C4-2B (cell line): ENCODE measurements around the gene PRR5.

Experiments
- ZFX ChIP-seq: fragments of 450-650 bp; IDR thresholded peaks from 2 replicates; pipeline ENCODE4 v1.6.1; 2017
- TF ChIP-seq, protein P1 (sequence below): fragments of 450-650 bp; conservative IDR thresholded peaks from 2 replicates; pipeline ENCODE4 v1.5.1; 2017; ENCODE audit warnings: mild to moderate bottlenecking

DNA sequence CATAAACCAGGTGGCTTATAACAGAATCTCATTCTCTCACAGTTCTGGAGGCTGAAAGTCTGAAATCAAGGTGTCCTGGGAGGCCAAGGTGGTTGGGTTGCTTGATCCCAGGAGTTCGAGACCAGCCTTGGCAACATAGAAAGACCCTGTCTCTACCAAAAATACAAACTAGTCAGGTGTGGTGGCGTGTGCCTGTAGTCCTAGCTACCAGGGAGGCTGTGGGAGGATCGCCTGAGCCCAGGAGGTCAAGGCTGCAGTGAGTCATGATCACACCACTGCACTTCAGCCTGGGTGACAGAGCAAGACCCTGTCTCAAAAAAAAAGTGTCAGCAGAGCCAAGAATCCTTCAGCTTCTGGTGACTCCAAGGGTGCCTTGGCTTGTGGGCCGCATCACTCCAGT, 8.9 kb upstream of the PRR5 start:
- TF ChIP-seq, protein P1, sequence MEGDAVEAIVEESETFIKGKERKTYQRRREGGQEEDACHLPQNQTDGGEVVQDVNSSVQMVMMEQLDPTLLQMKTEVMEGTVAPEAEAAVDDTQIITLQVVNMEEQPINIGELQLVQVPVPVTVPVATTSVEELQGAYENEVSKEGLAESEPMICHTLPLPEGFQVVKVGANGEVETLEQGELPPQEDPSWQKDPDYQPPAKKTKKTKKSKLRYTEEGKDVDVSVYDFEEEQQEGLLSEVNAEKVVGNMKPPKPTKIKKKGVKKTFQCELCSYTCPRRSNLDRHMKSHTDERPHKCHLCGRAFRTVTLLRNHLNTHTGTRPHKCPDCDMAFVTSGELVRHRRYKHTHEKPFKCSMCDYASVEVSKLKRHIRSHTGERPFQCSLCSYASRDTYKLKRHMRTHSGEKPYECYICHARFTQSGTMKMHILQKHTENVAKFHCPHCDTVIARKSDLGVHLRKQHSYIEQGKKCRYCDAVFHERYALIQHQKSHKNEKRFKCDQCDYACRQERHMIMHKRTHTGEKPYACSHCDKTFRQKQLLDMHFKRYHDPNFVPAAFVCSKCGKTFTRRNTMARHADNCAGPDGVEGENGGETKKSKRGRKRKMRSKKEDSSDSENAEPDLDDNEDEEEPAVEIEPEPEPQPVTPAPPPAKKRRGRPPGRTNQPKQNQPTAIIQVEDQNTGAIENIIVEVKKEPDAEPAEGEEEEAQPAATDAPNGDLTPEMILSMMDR, result no peak
- TF ChIP-seq ZFX, result no peak
